Neuronal stem cell (in vitro differentiated cells): ENCODE data around the gene PTPRG. TPM values are rescaled to one million over a fixed set of nuclear protein-coding genes. Genes with fewer than 3 reads are reported as not detected.

Source experiments
- DNase-seq: peaks from one replicate; pipeline ENCODE4 v3.0.0-alpha.2; 2013; ENCODE audit warnings: low spot score
- H2AFZ ChIP-seq: one replicate; pipeline ENCODE4 v1.6.1; 2013; ENCODE audit warnings: mild to moderate bottlenecking, low read length, inconsistent platforms
- H2AK5ac ChIP-seq: 2 replicates; pipeline ENCODE4 v1.6.1; 2013; ENCODE audit warnings: low read depth, mild to moderate bottlenecking, inconsistent platforms, low read length, moderate library complexity, mixed read lengths
- H2BK120ac ChIP-seq: 2 replicates; pipeline ENCODE4 v1.6.1; 2013; ENCODE audit warnings: low read depth, mild to moderate bottlenecking, inconsistent platforms, low read length, moderate library complexity, mixed read lengths
- H2BK12ac ChIP-seq: one replicate; pipeline ENCODE4 v1.6.1; 2013; ENCODE audit warnings: low read length, inconsistent platforms
- H2BK15ac ChIP-seq: 2 replicates; pipeline ENCODE4 v1.6.1; 2013; ENCODE audit warnings: mild to moderate bottlenecking, low read length, inconsistent platforms, mixed read lengths
- H2BK5ac ChIP-seq: one replicate; pipeline ENCODE4 v1.6.1; 2013; ENCODE audit warnings: inconsistent platforms, mild to moderate bottlenecking, low read length, moderate library complexity
- H3K14ac ChIP-seq: one replicate; pipeline ENCODE4 v1.6.1; 2013; ENCODE audit warnings: low read length, inconsistent platforms
- H3K18ac ChIP-seq: 2 replicates; pipeline ENCODE4 v1.6.1; 2013; ENCODE audit warnings: low read length, inconsistent platforms
- H3K23ac ChIP-seq: 2 replicates; pipeline ENCODE4 v1.6.1; 2013; ENCODE audit warnings: low read depth, mild to moderate bottlenecking, mixed read lengths, low read length, inconsistent platforms; ENCODE audit not compliant: poor library complexity
- H3K27ac ChIP-seq: replicated peaks from 3 replicates; pipeline ENCODE4 v1.5.1; 2013; ENCODE audit warnings: low read length, inconsistent platforms
- H3K27me3 ChIP-seq, 3 experiments: 2 replicates each; pipeline ENCODE4 v1.6.1; 2013; ENCODE audit warnings: low read length in 3 of 3, mild to moderate bottlenecking in 2 of 3, inconsistent platforms in 1 of 3, low read depth in 1 of 3, mixed read lengths in 1 of 3, moderate library complexity in 1 of 3; ENCODE audit not compliant: control insufficient read depth in 3 of 3, insufficient read depth in 3 of 3
- H3K36me3 ChIP-seq, 2 donors: replicated peaks in 1 of 2; 2 replicates each; pipeline ENCODE4 v1.6.1; 2013; ENCODE audit warnings: low read length in 2 of 2; ENCODE audit not compliant: control insufficient read depth in 2 of 2, insufficient read depth in 2 of 2
- H3K4ac ChIP-seq: 2 replicates; pipeline ENCODE4 v1.6.1; 2013; ENCODE audit warnings: inconsistent platforms, mild to moderate bottlenecking, low read length, moderate library complexity
- H3K4me1 ChIP-seq, 2 donors: 1 replicate in 1 of 2; 2 replicates in 1 of 2; pipeline ENCODE4 v1.6.1; 2013; ENCODE audit warnings: low read length in 2 of 2, low read depth in 1 of 2; ENCODE audit not compliant: control insufficient read depth in 2 of 2, insufficient read depth in 1 of 2
- H3K4me2 ChIP-seq: one replicate; pipeline ENCODE4 v1.6.1; 2013; ENCODE audit warnings: mild to moderate bottlenecking, low read length, inconsistent platforms; ENCODE audit not compliant: insufficient read depth, poor library complexity, severe bottlenecking
- H3K4me3 ChIP-seq, 2 donors: 2 replicates each; pipeline ENCODE4 v1.5.1; 2013; ENCODE audit warnings: low read length in 2 of 2, mild to moderate bottlenecking in 2 of 2, inconsistent platforms in 1 of 2, moderate library complexity in 1 of 2
- H3K79me1 ChIP-seq: one replicate; pipeline ENCODE4 v1.6.1; 2013; ENCODE audit warnings: low read depth, mild to moderate bottlenecking, inconsistent platforms, low read length, moderate library complexity
- H3K9ac ChIP-seq: one replicate; pipeline ENCODE4 v1.6.1; 2013; ENCODE audit warnings: mild to moderate bottlenecking, low read depth, low read length, inconsistent platforms; ENCODE audit not compliant: poor library complexity
- H3K9me3 ChIP-seq, 2 donors: replicated peaks in 1 of 2; 2 replicates each; pipeline versions ENCODE3 to v1.6.1; 2013; ENCODE audit warnings: low read length in 2 of 2, mild to moderate bottlenecking in 2 of 2, inconsistent platforms in 1 of 2, low read depth in 1 of 2, mixed read lengths in 1 of 2, moderate library complexity in 1 of 2; ENCODE audit not compliant: control insufficient read depth in 2 of 2, insufficient read depth in 1 of 2
- H4K8ac ChIP-seq: one replicate; pipeline ENCODE4 v1.6.1; 2013; ENCODE audit warnings: low read depth, mild to moderate bottlenecking, inconsistent platforms, low read length, moderate library complexity
- H4K91ac ChIP-seq: one replicate; pipeline ENCODE4 v1.6.1; 2013; ENCODE audit warnings: low read length, low read depth, mild to moderate bottlenecking, inconsistent platforms; ENCODE audit not compliant: poor library complexity
- WGBS, 2 donors: extraction: QIAGEN DNeasy Blood & Tissue Kit; methylation state at CpG; one replicate each; pipeline ENCODE4 v1.1.7; 2013; ENCODE audit warnings: missing lambda C conversion rate in 2 of 2, mixed read lengths in 1 of 2; ENCODE audit not compliant: insufficient read length in 2 of 2, insufficient replicate concordance in 1 of 2; ENCODE audit errors: extremely low coverage in 2 of 2; 5-methylcytosine and 5-hydroxymethylcytosine counted together
- polyA plus RNA-seq, 2 experiments: library from polyadenylated mRNA; stranded (reverse); fragments of 200-250 nt; gene quantifications; one replicate each; pipeline ENCODE4 v1.2.3, GENCODE V29; 2013

Gene PTPRG
- 21.8 TPM for polyA plus RNA-seq (2013, experiment 1 of 2)
- polyA plus RNA-seq (2013, experiment 2 of 2) = 22.1 TPM

DNA sequence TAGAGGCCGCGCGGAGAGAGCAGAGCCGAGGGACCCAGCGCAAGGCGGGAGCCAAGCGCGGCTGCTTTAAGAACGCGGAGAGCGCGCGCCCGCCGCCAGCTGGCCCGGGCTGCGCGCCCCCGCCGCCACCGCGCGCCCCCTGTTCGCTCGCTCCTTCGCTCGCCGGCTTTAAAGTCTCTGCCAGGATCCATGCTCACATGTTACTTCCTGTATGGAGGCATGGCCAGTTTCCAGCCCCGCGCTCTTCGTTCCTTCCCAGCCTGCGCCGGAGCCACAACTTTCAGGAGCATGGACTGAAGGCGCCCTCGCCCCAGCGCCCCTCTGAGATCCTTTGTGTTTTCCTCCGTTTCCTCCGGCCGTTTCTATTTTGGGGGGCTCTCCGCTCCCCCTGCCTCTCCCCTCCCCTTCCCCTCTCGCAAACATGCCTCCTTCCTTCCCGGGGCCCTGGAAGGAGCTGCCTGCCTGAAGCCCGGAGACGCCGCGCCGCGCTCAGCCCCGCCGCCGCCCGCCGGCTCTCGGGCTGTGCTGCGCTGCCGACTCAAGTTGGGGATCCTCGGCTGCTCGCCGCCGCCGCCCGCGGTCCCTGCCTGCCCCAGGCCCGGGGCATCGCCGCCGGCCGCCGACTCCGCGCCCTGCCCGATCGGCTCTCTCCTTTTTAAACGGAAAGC, at the start of gene PTPRG:
Gene PTPRG, plus strand, starts transcription at position 198 of the 668 bp plus-strand sequence. CDS start 717 bp downstream, outside the sequence.
- Histone ChIP-seq H3K14ac (peak within 1 kb of the TSS; percentile 65), H2AK5ac (peak within 1 kb of the TSS; percentile 57), H3K27ac (peak within 1 kb of the TSS; percentile 99), H2BK120ac (peak within 1 kb of the TSS; percentile 44), H2BK12ac (no peak within 1 kb of the TSS), H3K9ac (peak within 1 kb of the TSS; percentile 96), H3K36me3 (no peaks in the 10 kb centered on the region), H3K27me3 (peaks cover 0 to 24% (median 0%) of the 10 kb centered on the region in 3 experiments), H3K4ac (no peak within 1 kb of the TSS), H3K18ac (peak within 1 kb of the TSS; percentile 98), H3K9me3 (peaks cover 3 to 12% of the 10 kb centered on the region in 2 donors), H3K23ac (peak within 1 kb of the TSS; percentile 58), H4K91ac (peak within 1 kb of the TSS; percentile 61), H2BK5ac (peak within 1 kb of the TSS; percentile 95), H3K4me3 (peak within 1 kb of the TSS; percentile 73 to 88), H3K79me1 (no peaks in the 10 kb centered on the region), H2AFZ (peak within 1 kb of the TSS; percentile 99), H4K8ac (no peak within 1 kb of the TSS), H3K4me1 (peaks cover 5 to 8% of the 10 kb centered on the region in 2 donors), H2BK15ac (peak within 1 kb of the TSS; percentile 41), H3K4me2 (peak within 1 kb of the TSS; percentile 74)
- no peak for DNase-seq
- no CpG with 5 or more reads among the region's 74 CpGs for WGBS, 2 donors

DNA sequence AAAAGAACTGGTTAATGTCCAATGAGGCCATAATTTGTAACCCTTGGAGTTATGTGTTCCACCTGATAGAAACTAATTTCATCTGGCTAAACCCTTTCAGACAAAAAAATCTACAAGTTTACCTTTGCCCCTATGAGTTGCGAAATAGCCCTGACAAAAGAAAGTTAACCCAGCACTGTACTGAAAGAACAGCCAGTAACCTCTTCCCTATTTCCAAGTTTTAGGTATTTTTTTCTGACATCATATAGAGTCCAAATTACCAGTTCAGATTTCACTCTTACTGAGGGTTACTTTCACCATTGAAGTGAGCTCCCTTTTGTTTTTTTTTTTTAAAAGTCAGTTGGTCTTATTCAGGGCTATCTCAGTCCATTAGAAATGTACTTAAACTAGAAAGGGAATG, 42.8 kb upstream of the PTPRG start:
- no peak overlapping the region for H2BK12ac ChIP-seq
- no peak overlapping the region for H3K9ac ChIP-seq
- no peak overlapping the region for H2BK5ac ChIP-seq
- H3K4me2 ChIP-seq = no peak overlapping the region
- no peaks in the 10 kb centered on the region for H3K36me3 ChIP-seq
- H4K8ac ChIP-seq = no peak overlapping the region
- no peak overlapping the region for H3K27ac ChIP-seq
- H2BK120ac ChIP-seq = no peak overlapping the region
- DNase-seq = no peak
- WGBS, 2 donors = no CpG with 5 or more reads among the region's 1 CpG
- no peak overlapping the region for H4K91ac ChIP-seq
- no peak overlapping the region for H3K18ac ChIP-seq
- no peak overlapping the region for H3K4ac ChIP-seq
- peaks cover 0 to 59% (median 0%) of the 10 kb centered on the region in 3 experiments for H3K27me3 ChIP-seq
- no peak overlapping the region for H3K14ac ChIP-seq
- H2AK5ac ChIP-seq = no peak overlapping the region
- H3K4me3 ChIP-seq = no peak overlapping the region
- no peaks in the 10 kb centered on the region for H3K9me3 ChIP-seq
- H2AFZ ChIP-seq = no peak overlapping the region
- no peak overlapping the region for H2BK15ac ChIP-seq
- H3K79me1 ChIP-seq = no peaks in the 10 kb centered on the region
- no peak overlapping the region for H3K23ac ChIP-seq
- peaks cover 0 to 1% of the 10 kb centered on the region in 2 donors for H3K4me1 ChIP-seq

DNA sequence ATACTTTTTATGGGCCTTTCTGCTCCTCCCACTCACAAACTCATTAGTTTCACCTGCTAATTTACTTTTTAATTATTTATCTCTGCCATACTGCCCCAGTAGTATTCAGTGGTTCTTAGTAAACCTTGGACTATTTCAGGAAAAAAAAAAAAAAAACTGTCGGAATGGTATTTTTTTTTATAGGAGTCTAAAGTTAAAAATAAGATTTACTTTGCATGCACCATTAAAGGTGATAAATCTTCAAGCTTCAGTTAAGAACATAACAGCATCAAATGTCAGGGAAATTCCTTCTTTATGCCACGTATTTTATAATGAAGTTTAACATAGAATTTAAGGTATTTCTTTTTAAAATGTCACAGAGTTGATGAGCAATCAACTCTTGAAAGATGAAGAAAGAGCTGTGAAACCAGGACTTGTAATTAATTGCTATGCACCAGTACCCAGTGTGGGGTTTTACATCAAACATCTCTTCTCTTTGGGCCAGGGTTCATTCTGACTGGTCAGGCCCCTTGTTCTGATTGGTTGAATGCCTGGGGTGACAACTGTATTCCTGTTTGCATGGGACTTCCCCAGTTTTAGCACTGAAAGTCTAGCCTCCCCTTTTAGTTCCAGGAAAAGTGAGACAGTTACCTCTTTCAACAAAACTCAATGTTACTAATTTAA, 40.3 kb upstream of the PTPRG start:
- no peak overlapping the region for H3K27ac ChIP-seq
- H3K14ac ChIP-seq = no peak overlapping the region
- H2BK12ac ChIP-seq = no peak overlapping the region
- WGBS, 2 donors = no CpG with 5 or more reads among the region's 2 CpGs
- no peak overlapping the region for H2AFZ ChIP-seq
- no peak overlapping the region for H2BK5ac ChIP-seq
- no peak overlapping the region for H4K91ac ChIP-seq
- no peak overlapping the region for H3K4ac ChIP-seq
- peaks cover 0 to 72% (median 0%) of the 10 kb centered on the region in 3 experiments for H3K27me3 ChIP-seq
- no peak overlapping the region for H3K9ac ChIP-seq
- H3K23ac ChIP-seq = no peak overlapping the region
- no peak overlapping the region for H3K4me2 ChIP-seq
- DNase-seq = no peak
- H3K18ac ChIP-seq = no peak overlapping the region
- no peak overlapping the region for H2BK120ac ChIP-seq
- no peaks in the 10 kb centered on the region for H3K79me1 ChIP-seq
- peaks cover 0 to 4% of the 10 kb centered on the region in 2 donors for H3K4me1 ChIP-seq
- no peak overlapping the region for H2BK15ac ChIP-seq
- H3K4me3 ChIP-seq = no peak overlapping the region
- no peaks in the 10 kb centered on the region for H3K9me3 ChIP-seq
- no peak overlapping the region for H4K8ac ChIP-seq
- H2AK5ac ChIP-seq = no peak overlapping the region
- H3K36me3 ChIP-seq = no peaks in the 10 kb centered on the region

DNA sequence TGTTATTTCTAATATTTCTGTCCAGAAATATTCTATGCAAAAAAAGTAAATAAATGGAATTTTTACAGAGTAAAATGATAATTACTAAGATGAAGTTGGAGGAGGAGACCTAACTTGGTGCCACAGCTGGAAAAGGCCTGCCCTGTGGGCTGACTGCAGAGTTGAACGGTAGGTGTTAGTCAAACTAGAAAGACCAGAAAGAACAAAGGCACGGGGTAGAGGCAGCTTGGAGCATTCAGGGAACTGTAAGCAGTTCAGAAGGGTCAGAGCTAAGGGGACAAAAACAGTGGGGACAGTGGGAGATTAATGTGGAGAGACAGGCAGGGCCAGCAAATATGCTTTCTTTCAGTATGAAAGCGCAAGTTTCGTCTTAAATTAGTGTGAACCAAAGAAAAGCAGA, 39.3 kb upstream of the PTPRG start:
- no peak overlapping the region for H3K23ac ChIP-seq
- H3K4ac ChIP-seq = no peak overlapping the region
- H3K18ac ChIP-seq = no peak overlapping the region
- no peak overlapping the region for H2AK5ac ChIP-seq
- no peaks in the 10 kb centered on the region for H3K36me3 ChIP-seq
- no peak overlapping the region for H4K8ac ChIP-seq
- H3K9me3 ChIP-seq = no peaks in the 10 kb centered on the region
- WGBS, 2 donors = no CpG with 5 or more reads among the region's 4 CpGs
- H2BK12ac ChIP-seq = no peak overlapping the region
- H3K4me2 ChIP-seq = no peak overlapping the region
- no peaks in the 10 kb centered on the region for H3K79me1 ChIP-seq
- no peak overlapping the region for H4K91ac ChIP-seq
- H3K4me1 ChIP-seq = peaks cover 0 to 6% of the 10 kb centered on the region in 2 donors
- no peak overlapping the region for H2AFZ ChIP-seq
- H3K14ac ChIP-seq = no peak overlapping the region
- H2BK15ac ChIP-seq = no peak overlapping the region
- H3K27me3 ChIP-seq = peaks cover 0 to 79% (median 0%) of the 10 kb centered on the region in 3 experiments
- H2BK120ac ChIP-seq = no peak overlapping the region
- no peak overlapping the region for H3K4me3 ChIP-seq
- no peak for DNase-seq
- H2BK5ac ChIP-seq = no peak overlapping the region
- no peak overlapping the region for H3K9ac ChIP-seq
- H3K27ac ChIP-seq = no peak overlapping the region
